HG02870 (cell line): ENCODE data around the gene EP400.
"Not testable (repeated sequence)": the region's sequence is repeated elsewhere in the genome, so short reads cannot be mapped to it uniquely, and the experiment has no call there.

Experiments
- ATAC-seq: cut with Tn5 transposase; IDR thresholded peaks from one replicate; pipeline ENCODE4 v1.9.1; 2021; ENCODE audit warnings: mild to moderate bottlenecking, moderate library complexity; ENCODE audit not compliant: unreplicated experiment

EP400 gene

DNA sequence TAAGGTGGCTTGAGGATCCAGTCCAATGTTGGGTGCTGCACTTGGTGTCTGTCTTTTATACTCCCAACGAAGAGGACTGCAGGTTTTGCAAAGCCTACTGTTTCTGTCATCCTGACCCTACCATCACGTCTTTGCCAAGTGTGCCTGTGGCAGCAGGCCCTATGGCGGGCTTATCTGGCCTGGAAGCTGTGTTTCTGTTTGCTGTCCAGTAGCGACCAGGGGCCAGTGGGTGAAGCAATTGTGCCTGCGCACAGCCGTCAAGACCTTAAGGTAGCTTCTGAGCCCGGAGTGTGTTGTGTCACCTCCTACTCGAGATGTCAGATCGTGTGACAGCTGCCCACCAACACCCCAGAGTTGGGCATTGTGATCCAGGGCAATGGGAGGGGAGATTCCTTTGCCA, 131.7 kb downstream of the EP400 start:
- no peak for ATAC-seq

DNA sequence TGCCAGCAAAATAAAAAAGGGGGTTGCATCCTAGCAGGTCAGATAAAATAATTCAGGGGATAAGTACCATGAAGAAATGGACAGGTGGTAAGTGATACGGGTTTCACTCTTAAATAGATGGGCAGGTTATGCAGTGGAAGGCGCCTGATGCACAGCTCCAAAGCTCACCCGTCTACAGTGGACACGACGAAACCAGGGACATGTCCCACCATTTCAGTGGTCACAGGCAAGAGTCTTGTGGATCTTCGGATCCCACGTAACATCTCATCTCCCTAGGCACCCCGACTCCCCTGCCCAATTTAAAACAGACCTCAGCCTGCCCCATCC, 133.8 kb downstream of the EP400 start:
- ATAC-seq = peak; percentile 5

DNA sequence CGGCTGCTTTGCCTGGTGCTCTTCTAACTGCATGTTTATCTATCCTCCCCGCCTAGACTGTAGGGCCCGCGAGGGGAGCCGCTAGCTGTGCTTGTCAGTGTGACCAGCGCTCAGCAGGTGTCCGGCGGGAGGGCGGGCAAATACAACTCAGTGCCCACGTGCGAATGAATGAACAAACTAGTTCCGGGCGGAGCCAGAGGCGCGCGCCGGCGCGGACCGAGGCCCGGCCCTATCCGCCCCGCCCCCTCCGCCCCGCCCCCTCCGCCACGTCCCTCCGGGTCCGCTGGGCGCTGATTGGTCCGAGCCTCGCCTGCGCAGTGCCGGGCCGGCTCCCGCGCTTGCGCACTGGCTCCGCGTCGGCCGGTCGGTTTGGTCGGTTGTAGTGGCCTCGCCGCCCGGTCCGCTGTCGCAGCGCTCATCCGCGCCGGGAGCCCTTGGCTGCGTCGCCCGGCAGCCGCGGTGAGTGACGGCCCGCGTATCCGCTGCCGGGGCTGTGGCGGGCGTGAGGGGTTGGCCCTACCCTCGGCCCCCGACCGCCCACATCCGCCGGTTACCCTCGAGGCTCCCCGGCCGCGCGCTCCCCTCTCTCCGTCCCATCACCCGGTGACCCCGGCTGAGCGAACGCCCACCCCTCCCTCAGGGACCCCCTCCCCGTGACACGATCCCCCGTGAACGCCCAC, 134.3 kb downstream of the EP400 start:
- peak; percentile 84 for ATAC-seq

DNA sequence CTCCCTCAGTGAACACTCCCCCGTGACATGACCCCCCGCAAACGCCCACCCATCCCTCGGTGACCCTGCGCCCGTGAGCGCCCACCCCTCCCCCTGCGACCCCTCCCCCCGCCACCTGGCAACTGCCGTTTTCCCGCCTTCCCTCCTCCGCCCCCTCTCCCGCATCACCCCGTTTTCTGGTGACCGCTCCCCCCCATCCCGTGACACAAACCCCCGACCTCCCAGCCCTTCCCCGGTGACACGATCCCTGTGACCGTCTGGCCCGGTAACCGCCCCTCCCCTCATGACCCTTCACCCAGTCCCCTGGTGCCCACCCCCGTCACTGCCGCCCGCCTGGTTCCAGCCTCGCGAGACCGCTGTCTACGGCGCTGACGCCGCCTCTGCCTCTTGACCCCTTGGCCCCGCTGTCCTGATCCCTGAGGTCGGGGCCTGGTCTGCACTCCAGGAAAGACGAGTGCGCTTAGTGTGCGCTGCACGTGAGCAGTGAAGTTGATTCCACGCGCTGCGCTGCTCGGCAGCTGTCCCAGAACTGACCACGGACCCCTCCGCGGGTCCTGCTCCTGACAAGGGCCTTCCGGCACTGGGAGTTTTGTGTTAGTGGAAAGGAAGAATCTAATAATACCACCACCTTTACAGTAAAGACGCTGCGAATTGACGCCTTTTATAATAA, 135.0 kb downstream of the EP400 start:
- no peak for ATAC-seq

DNA sequence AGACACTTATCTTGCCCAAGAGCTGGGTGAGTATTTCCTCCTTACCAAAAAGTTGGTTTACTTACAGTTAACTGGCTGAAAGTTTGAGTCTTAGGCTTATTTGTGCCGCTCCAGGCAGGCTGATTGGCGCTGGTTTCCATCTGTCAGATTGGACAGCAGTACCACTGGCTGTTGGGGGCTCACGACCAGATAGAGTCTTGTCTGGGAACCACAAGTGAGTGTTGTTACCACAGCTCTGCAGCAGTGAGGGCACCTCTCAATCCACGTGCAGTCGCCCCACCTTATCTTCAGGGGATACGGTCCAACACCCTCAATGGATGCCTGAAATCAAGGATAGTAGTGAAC, 135.5 kb downstream of the EP400 start:
- no peak for ATAC-seq

GRCh38 chr12:132089407-132089910, 139.7 kb downstream of the EP400 start:
- ATAC-seq = no peak

DNA sequence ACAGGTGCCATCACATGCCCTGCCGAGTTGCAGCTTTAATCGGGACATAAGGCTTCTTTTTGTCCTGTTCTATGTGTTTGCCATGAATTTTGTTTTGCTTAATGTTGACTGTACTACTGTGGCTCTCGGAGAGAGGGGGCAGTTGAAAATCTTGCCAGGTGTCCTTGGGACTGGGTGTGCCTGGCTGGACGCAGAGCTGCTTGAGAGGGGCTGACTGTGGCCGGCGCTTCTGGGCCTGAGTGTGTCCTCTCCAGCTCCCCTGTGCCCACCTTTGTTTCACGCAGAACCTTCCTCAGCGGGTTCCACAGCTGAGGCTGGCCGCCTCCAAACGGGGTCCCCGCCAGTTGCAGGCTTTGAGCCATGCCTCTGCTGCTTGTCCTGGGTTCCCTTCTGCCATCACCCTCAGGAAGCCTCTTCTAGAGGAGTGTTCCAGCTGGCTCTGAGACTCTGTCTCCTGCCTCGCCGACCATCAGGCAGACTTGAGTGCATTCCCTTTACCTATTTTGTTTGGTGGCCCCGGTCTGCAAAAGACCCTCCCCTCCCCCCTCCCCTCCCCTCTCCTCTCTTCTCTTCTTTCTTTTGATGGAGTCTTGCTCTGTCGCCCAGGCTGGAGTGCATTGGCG, 144.6 kb downstream of the EP400 start:
- ATAC-seq = no peak

DNA sequence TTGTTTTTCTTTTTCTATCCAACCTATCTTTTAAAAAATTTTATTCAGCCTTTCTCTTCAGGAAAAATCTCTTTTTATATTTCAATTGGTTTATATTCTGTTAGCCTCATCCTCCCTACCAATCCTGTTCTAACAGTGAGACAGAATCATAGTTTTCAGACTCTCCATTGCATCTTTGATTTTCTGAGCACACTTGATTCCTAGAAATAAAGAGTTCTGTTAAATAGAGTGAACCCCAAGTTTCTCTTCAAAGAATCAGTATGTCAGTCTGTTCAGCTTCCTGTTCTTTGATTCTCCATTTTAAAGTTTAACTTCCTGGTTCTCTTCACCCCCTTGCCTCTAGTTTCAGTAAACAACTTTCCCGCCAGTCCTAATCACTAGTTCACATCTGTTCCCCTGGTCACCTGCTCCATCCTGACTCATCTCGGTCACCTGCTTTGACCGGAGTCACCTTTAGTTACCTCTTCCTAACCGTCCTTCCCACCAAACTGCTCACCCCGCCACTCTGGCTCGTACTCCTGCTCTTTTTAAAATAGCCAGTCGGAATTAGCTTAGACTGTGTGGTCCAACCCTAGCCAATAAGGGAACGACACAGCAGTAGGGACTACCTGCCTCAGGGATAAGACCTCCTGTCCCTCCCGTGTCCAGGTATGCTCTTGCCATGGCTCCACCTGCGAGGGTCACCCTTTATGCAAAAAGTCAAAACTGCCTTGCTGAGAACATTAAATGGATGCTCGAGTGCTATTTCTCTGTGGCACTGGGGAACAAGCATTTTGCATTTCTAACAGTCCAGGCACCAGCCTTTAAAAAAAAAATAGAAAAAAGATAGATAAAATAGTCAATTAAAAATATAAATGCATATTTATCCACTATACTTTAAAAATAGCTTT, 146.0 kb downstream of the EP400 start:
- ATAC-seq = no peak

- ATAC-seq = no peak
Measured at GRCh38 chr12:132099739-132100138, 150.0 kb downstream of the EP400 start.

DNA sequence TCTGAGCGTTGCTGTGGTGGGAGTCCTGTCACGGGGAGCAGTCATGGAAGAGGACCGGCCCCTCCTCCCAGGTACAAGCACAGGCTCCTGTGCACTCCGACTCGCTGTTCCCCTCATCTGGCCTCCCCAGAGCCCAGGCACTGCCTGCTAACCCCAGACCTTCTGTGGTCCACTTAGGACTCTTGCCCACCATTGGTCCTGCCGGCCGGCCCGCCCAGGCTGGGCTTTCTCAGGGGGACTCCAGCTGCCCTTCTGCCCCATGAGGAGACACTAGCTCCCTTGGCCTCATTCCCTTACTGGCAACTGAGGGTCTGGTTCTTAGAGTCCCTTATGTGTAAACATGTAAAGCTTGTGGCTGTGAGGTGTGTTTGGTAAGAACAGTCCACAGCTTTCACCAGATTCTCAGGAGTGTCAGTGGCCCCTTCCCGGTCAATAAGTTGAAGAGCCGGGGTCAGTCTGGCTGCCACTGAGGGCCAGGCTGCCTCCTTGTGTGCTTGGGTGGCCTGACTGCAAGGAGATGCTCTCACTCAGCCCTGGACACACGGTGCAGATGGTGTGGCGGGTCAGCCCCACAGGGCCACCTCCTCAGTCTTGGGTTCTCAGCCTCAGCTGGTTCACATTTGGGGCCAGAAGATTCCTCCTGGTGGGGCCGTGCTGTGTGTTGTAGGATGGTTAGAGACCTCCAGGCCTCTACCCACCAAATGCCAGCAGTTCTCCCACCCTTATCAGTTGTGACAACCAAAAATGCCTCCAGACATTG, 150.7 kb downstream of the EP400 start:
- ATAC-seq = no peak

DNA sequence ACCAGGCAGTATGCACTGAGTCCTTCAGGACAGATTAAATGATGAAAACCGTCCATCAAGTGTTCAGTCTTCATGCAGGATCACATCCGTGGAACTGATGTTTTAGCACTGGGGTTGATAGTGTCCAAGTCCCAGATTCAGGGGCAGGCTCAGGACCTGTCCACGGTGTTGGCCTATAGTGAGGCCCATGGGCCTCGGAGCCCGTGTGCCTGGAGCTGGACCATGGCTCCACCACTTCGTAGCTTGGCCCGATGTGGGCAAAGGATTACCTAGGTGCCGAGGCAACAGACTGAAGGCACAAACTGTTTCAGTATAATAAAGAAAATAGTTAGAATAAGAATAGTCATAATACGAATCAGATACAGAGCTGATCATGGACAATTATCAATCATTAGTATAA, 152.6 kb downstream of the EP400 start:
- ATAC-seq = no peak

GRCh38 chr12:132103072-132103471, 153.3 kb downstream of the EP400 start:
- not testable (repeated sequence) for ATAC-seq

GRCh38 chr12:132103542-132104308, 154.0 kb downstream of the EP400 start:
- no peak for ATAC-seq

DNA sequence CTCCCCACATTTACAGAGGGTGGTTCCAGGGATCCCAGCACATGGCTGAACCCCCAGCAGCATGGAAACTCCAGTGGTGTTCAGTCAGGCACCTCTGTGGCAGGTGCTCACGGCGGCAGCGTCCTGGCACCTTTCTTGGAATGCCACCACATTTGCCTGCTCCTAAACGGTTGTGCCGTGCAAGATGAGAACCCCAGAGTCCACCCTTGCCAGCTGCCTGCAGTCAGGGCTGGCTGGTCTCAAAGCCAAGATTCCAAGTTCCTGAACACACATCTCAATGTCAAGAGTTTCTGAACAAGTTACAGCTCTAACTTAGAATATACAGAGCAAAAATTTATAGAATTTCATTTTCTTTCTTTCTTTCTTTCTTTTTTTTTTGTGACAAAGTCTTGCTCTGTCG, 155.7 kb downstream of the EP400 start:
- ATAC-seq = no peak

- ATAC-seq = no peak
Measured at GRCh38 chr12:132106921-132107320, 157.2 kb downstream of the EP400 start.

DNA sequence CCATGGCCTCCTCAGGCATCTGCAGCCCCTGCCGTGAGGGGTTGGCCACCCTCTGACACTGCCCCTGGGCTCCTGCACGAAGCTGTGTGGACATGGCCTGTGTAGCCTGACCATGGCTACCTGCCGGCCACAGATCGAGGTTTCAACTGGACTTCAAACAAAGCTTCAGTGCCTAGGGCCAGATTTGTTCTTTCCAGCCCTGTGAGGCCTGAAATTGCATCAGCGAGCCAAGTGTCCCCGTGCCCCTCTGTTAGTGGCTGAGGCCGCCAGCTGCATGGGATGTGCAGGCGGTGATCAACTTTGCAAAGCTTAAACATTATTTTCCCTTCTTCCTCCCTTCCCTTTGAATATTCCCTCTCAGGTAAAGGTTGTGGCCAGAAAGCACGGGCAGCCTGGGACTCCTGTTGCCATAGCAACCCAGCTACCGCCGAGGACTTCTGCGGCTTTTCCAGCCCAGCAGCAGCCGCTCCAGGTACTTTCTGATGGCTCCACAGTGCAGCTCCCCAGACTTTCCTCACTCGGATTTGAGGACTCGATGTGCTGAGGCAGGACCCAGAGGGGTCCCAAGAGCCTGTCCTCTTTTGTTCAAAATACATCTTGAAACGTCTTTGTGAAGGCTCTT, 158.6 kb downstream of the EP400 start:
- no peak for ATAC-seq

DNA sequence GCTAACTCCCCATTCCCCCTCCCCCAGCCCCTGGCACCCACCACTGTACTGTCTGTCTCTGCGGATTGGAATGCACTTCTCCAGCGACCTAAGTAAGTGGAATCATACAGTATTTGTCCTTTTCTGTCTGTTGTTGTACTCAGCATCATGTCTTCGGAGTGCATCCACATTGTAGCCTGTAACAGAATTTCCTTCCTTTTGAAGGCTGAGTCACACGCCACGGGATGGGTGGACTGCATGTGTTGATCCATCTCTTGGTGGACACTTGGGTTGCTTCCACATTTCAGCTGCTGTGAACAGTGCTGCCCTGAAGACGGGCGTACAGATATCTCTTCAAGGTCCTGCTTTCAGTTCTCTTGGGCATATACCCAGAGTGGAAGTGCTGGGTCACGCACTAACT, 160.0 kb downstream of the EP400 start:
- no peak for ATAC-seq

GRCh38 chr12:132110677-132111076, 160.9 kb downstream of the EP400 start:
- no peak for ATAC-seq

- no peak for ATAC-seq
Measured at GRCh38 chr12:132111654-132112304, 162.0 kb downstream of the EP400 start.
